GM10266 (cell line): ENCODE results near the gene NT5C3A.

Experiments used
- DNase-seq: peaks from one replicate; pipeline ENCODE4 v3.0.0; 2012; ENCODE audit errors: extremely low spot score
- CTCF ChIP-seq: IDR thresholded peaks from 2 replicates; pipeline ENCODE4 v1.5.1; 2012; ENCODE audit warnings: mild to moderate bottlenecking, low read depth; ENCODE audit not compliant: control insufficient read depth, insufficient read depth; ENCODE audit errors: missing control alignments

Gene NT5C3A

GRCh38 chr7:33089142-33089541 lies 26.6 kb upstream of the NT5C3A start:
- no peak for DNase-seq
- TF ChIP-seq CTCF: no peak

- no peak for TF ChIP-seq CTCF
- DNase-seq: no peak
These were observed 25.3 kb upstream of the NT5C3A start for GRCh38 chr7:33087858-33088257.

GRCh38 chr7:33087356-33087755 lies 24.8 kb upstream of the NT5C3A start:
- no peak for TF ChIP-seq CTCF
- DNase-seq: no peak

- no peak for DNase-seq
- TF ChIP-seq CTCF: no peak
These were observed 17.5 kb upstream of the NT5C3A start for GRCh38 chr7:33079763-33080690.

GRCh38 chr7:33079096-33079495 lies 16.5 kb upstream of the NT5C3A start:
- no peak for DNase-seq
- TF ChIP-seq CTCF: no peak

GRCh38 chr7:33076737-33077136 lies 14.2 kb upstream of the NT5C3A start:
- no peak for DNase-seq
- no peak for TF ChIP-seq CTCF

GRCh38 chr7:33075818-33076518 lies 13.4 kb upstream of the NT5C3A start:
- no peak for TF ChIP-seq CTCF
- no peak for DNase-seq
